ENCODE data around the gene PGM2L1.

The PGM2L1 gene

GRCh38 chr11:74398244-74399159 lies at the start of gene PGM2L1:
Gene PGM2L1, minus strand, starts transcription at chr11:74398433. Its CDS starts 272 bp downstream, at chr11:74398161.
- TF ChIP-seq CTCF (IDR thresholded peaks at IDR 0.05), result no peak

- TF ChIP-seq CTCF (IDR thresholded peaks at IDR 0.05), result no peak
Measured at GRCh38 chr11:74447720-74448119, 49.5 kb upstream of the PGM2L1 start.

- no peak for TF ChIP-seq CTCF (IDR thresholded peaks at IDR 0.05)
Measured at GRCh38 chr11:74446532-74446938, 48.3 kb upstream of the PGM2L1 start.

- no peak for TF ChIP-seq CTCF (IDR thresholded peaks at IDR 0.05)
Measured at GRCh38 chr11:74444173-74444826, 46.1 kb upstream of the PGM2L1 start.

- peak; percentile 74 for TF ChIP-seq CTCF (IDR thresholded peaks at IDR 0.05)
Measured at GRCh38 chr11:74443071-74443864, 45.0 kb upstream of the PGM2L1 start.

- TF ChIP-seq CTCF (IDR thresholded peaks at IDR 0.05), result no peak
Measured at GRCh38 chr11:74442636-74443035, 44.4 kb upstream of the PGM2L1 start.

- no peak for TF ChIP-seq CTCF (IDR thresholded peaks at IDR 0.05)
Measured at GRCh38 chr11:74438681-74439080, 40.4 kb upstream of the PGM2L1 start.

Measured in LNCAP (cell line).